ENCODE measurements around the gene TDRD3.

DNA sequence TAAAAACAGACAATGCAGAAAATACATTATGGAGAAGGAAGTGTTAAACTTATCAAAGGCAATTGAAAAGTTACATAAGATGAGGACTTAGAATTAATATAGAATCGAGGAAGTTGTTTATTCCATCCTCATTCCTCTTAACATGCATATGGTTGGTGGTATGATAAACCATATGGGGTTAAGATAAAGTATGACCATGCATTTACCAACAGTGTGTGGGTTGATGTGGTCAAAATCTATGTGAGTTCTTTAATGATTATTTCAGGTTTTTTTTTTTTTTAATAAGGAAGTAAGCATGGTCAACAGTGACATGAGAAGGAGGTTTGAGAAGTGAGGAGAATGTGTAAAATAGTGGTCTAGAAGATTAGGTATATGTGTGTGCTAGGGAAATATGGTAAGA, 94.5 kb downstream of the TDRD3 start:
- TF ChIP-seq PAX5 (IDR thresholded peaks at IDR 0.05; ENCODE audit: insufficient read depth, low read length, severe bottlenecking) (no peak), POLR2A (IDR thresholded peaks at IDR 0.05; ENCODE audit: low read depth, low read length) (no peak), POLR2AphosphoS5 (IDR thresholded peaks at IDR 0.05; ENCODE audit: low read depth, low read length) (no peak), TAF1 (IDR thresholded peaks at IDR 0.05; ENCODE audit: low read depth, low read length) (no peak), POU2F2 (IDR thresholded peaks at IDR 0.05; ENCODE audit: low read depth, low read length) (no peak), SPI1 (IDR thresholded peaks at IDR 0.05; ENCODE audit: low read depth, low read length) (no peak)
